Upper lobe of right lung (tissue), 1 donor: ENCODE data around the gene MIEF1. TPM values are rescaled to one million over a fixed set of nuclear protein-coding genes. Genes with fewer than 3 reads are reported as not detected.

Experiments
- ATAC-seq: fragments of 200-7000 bp; cut with Tn5 transposase; one replicate; pipeline ENCODE4 v1.9.1; 2020; ENCODE audit warnings: mild to moderate bottlenecking, moderate library complexity
- DNase-seq: peaks from one replicate; pipeline ENCODE4 v3.0.0-alpha.2; 2020
- H3K27ac ChIP-seq: fragments of 200-600 bp; one replicate; pipeline ENCODE4 v1.8.0; 2022
- H3K27me3 ChIP-seq: fragments of 200-600 bp; one replicate; pipeline ENCODE4 v1.8.0; 2022; ENCODE audit warnings: mild to moderate bottlenecking
- H3K36me3 ChIP-seq: fragments of 200-600 bp; one replicate; pipeline ENCODE4 v1.8.0; 2022
- H3K4me1 ChIP-seq: fragments of 200-600 bp; one replicate; pipeline ENCODE4 v1.8.0; 2022
- H3K4me3 ChIP-seq: fragments of 200-600 bp; one replicate; pipeline ENCODE4 v1.8.0; 2022; ENCODE audit warnings: mild to moderate bottlenecking
- H3K9me3 ChIP-seq: fragments of 200-600 bp; one replicate; pipeline ENCODE4 v1.8.0; 2022
- intact Hi-C: fragments of 100-400 bp; cut with DNase I; formaldehyde crosslinking; loops from one replicate; pipeline ENCODE4 v1.11.0; 2022
- total RNA-seq: library from RNA; stranded (reverse); fragmentation: NEBNext Ultra II Directional; extraction: Animal tissue kit (Norgen Biotek cat#: 25700); gene quantifications from one replicate; pipeline ENCODE4 v1.2.1, GENCODE V29; 2021
- TF ChIP-seq, protein P1 (sequence below): fragments of 200-600 bp; IDR thresholded peaks from one replicate; pipeline ENCODE4 v1.8.0; 2022; ENCODE audit warnings: antibody characterized with exemption
- donor health status: DM: no; HTN: yes; CAD: no; lungs with severe emphysema.

MIEF1 gene
- total RNA-seq, 1 donor from 2014 or later = 24.3 TPM

DNA sequence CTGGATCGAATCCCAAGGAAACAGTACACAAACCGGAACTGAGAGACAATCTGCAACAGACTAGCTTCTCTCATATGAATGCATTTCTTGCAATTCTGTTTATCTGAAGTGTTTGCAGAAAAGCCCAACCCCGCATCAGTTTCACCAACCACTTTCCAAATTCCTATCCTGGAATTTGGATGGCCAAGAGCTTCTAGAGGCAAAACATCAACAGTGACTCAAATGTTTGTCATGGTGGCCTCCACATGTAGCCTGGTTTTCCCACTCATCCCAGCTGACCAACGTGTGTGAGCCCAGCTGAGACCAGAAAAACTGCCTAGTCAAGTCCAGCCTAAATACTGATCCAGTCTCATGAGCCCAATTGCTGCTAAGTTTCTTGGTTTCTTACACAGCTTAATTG, 8.3 kb upstream of the MIEF1 start:
- H3K27me3 ChIP-seq = no peaks in the 10 kb centered on the region
- DNase-seq (no peak), ATAC-seq (no peak)
- no peak overlapping the region for H3K4me3 ChIP-seq
- peaks cover 21% of the 10 kb centered on the region for H3K4me1 ChIP-seq
- H3K9me3 ChIP-seq = no peaks in the 10 kb centered on the region
- intact Hi-C loops = no loop called here
- TF ChIP-seq, protein P1, sequence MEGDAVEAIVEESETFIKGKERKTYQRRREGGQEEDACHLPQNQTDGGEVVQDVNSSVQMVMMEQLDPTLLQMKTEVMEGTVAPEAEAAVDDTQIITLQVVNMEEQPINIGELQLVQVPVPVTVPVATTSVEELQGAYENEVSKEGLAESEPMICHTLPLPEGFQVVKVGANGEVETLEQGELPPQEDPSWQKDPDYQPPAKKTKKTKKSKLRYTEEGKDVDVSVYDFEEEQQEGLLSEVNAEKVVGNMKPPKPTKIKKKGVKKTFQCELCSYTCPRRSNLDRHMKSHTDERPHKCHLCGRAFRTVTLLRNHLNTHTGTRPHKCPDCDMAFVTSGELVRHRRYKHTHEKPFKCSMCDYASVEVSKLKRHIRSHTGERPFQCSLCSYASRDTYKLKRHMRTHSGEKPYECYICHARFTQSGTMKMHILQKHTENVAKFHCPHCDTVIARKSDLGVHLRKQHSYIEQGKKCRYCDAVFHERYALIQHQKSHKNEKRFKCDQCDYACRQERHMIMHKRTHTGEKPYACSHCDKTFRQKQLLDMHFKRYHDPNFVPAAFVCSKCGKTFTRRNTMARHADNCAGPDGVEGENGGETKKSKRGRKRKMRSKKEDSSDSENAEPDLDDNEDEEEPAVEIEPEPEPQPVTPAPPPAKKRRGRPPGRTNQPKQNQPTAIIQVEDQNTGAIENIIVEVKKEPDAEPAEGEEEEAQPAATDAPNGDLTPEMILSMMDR = no peak
- H3K27ac ChIP-seq = peak overlapping the region; percentile 3
- H3K36me3 ChIP-seq = no peaks in the 10 kb centered on the region

DNA sequence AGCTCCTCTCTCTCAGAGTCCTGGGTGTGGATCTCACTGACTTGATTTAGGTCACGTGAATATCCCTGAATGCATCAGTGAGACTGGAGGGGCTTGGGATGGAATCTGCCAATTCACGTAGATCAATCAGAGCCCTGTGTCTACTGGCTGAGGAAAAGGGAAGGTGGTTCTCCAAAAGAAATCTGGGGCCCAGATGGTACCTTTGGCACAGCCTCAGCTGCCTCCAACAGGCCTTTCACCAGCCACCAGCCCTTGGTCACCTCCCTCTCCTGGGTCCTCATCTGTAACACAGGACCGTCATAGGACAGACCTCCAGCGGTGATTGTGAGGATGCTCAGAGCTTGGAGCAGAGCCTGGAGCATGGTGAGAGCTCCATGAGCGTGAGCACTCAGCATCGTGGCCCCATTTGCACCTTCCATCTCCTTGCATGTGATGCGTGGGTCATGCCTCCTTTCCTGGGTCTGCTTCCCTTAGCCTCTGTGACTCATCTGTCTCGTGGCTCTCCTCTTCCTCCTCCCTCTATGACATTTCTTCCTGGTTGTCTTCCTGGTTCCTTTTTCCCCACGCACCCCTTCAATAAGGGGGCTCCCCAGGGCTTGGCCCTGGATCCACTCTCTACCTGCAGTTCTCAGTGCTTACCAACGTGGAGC, 7.5 kb upstream of the MIEF1 start:
- ATAC-seq (peak; percentile 51), DNase-seq (peak; percentile 61)
- no peaks in the 10 kb centered on the region for H3K9me3 ChIP-seq
- H3K4me3 ChIP-seq = no peak overlapping the region
- no peaks in the 10 kb centered on the region for H3K36me3 ChIP-seq
- intact Hi-C loops = loop anchor here (5.0 kb wide), 1 partner anchor 38 kb away; the partner anchor contains the start of gene RPS19BP1
- peaks cover 21% of the 10 kb centered on the region for H3K4me1 ChIP-seq
- H3K27ac ChIP-seq = peak overlapping the region; percentile 21
- TF ChIP-seq, protein P1 = no peak
- H3K27me3 ChIP-seq = no peaks in the 10 kb centered on the region

DNA sequence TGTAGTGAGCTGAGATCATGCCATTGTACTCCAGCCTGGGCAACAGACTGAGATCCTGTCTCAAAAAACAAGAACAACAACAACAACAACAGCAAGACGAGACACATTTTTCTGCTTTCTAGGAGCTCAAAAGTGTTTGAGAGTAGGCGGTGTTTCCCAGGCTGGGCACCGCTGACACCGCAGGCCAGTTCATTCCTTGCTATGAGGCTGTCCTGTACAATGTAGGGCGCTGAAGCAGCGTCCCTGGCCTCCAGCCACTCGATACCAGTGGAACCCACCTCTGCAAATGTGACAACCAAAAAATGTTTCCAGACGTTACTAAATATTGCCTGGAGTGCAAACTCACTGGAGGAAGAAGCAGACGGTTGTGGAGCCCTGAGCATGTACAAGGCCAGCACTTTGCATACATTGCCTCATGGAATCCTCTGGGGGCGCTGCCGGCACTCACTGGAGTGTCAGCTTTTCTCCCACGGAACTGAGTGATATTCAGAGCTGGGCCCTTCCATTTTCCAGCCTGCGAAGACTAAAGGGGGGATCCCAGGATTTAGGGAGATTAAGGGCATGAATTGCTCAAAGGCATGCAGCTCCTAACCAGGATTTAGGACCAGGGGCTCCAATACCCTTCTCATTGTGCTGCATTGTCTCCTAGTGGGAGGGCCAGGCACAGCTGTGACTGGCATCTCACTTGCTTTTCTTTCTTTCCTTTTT, 5.8 kb upstream of the MIEF1 start:
- Histone ChIP-seq H3K4me1 (peaks cover 25% of the 10 kb centered on the region), H3K27ac (no peak overlapping the region), H3K36me3 (no peaks in the 10 kb centered on the region), H3K4me3 (no peak overlapping the region), H3K27me3 (no peaks in the 10 kb centered on the region), H3K9me3 (no peaks in the 10 kb centered on the region)
- DNase-seq = peak; percentile 85
- intact Hi-C loops = loop anchor here (5.0 kb wide), 1 partner anchor 36 kb away; the partner anchor contains the start of gene RPS19BP1
- TF ChIP-seq, protein P1 = peak; percentile 76
- ATAC-seq = peak; percentile 89

DNA sequence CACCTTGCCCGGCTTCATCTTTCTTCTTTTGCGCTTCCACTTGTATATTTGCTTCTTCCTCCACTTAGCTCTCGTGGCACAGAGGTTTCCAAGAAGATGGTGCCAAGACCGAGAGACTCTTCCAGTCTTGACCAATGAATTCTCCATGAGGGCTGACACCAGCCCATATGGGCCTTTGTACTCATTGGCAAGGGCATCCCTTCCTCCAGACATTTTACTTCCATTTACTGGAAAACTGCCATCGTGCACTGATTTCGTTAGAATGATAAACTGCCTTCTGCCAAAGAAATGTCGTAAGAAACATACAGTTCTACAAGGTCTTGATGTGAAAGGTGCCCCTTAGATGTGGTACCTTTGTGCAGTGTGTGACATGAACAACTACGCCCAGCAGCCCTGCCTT, 4.7 kb upstream of the MIEF1 start:
- H3K36me3 ChIP-seq = no peaks in the 10 kb centered on the region
- TF ChIP-seq, protein P1 = no peak
- DNase-seq (no peak), ATAC-seq (no peak)
- no peaks in the 10 kb centered on the region for H3K9me3 ChIP-seq
- H3K27me3 ChIP-seq = no peaks in the 10 kb centered on the region
- H3K4me1 ChIP-seq = peaks cover 30% of the 10 kb centered on the region
- intact Hi-C loops = loop anchor here (5.0 kb wide), 1 partner anchor 35 kb away; the partner anchor contains the start of gene RPS19BP1
- H3K4me3 ChIP-seq = no peak overlapping the region
- no peak overlapping the region for H3K27ac ChIP-seq

DNA sequence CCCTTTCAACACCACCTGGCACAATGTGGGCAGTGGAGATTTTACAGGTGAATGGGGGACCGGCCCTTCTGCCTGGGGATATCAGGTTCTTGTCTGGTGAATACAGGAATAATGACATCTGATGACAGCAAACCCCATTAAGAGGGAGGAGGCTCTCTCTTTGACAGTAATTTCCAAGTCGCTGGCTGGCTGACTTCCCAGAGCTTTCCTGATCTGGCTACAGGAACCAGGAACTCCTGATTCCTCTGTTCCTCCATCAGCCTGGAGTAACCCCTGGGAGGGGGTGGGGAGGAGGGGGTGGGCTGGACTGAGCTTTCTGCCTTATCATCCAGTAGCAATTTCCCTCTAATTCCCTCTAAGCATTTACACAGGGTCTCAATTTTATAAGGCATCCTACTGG, 3.7 kb upstream of the MIEF1 start:
- Histone ChIP-seq H3K4me1 (peaks cover 37% of the 10 kb centered on the region), H3K36me3 (no peaks in the 10 kb centered on the region), H3K4me3 (no peak overlapping the region), H3K27me3 (no peaks in the 10 kb centered on the region), H3K27ac (no peak overlapping the region), H3K9me3 (no peaks in the 10 kb centered on the region)
- intact Hi-C loops = loop anchor here (5.0 kb wide), 1 partner anchor 34 kb away; the partner anchor contains the start of gene RPS19BP1
- no peak for ATAC-seq
- TF ChIP-seq, protein P1 = no peak
- no peak for DNase-seq
